ENCODE results near the gene NR5A1. TPM values are rescaled to one million over a fixed set of nuclear protein-coding genes. Genes with fewer than 3 reads are reported as not detected.

The NR5A1 gene
- total and polyA plus RNA-seq, 10 of the 15 experiments (the other 5 are each of a cell fraction or from before 2014, with no cell fraction given): 0.06 to 0.24 (median 0.08) TPM; not detected in 5

- Histone ChIP-seq H4K20me1 (ENCODE audit: control insufficient read depth, insufficient read depth) (no peaks in the 10 kb centered on the region), H3K27me3 (replicated peaks in 1 of 2; ENCODE audit: control insufficient read depth in 2 of 2, insufficient read depth in 2 of 2, low read length in 1 of 2) (no peaks in the 10 kb centered on the region; a peak in 2 of 4 replicates), H3K9ac (ENCODE audit: control insufficient read depth, insufficient read depth, low read length) (no peak overlapping the region), H3K4me3 (no peak overlapping the region), H3K9me3 (replicated peaks; ENCODE audit: control insufficient read depth, insufficient read depth, low read length) (no peaks in the 10 kb centered on the region), H3K27ac (ENCODE audit: control insufficient read depth, insufficient read depth) (no peak overlapping the region), H2AFZ (ENCODE audit: control insufficient read depth, low read depth, low read length) (no peak overlapping the region), H3K4me1 (ENCODE audit: control insufficient read depth, insufficient read depth, low read length) (peaks cover 21% of the 10 kb centered on the region), H3K79me2 (ENCODE audit: control insufficient read depth, insufficient read depth, low read length) (no peaks in the 10 kb centered on the region), H3K4me2 (ENCODE audit: control insufficient read depth, insufficient read depth) (no peak overlapping the region), H3K36me3 (ENCODE audit: control insufficient read depth in 2 of 2, insufficient read depth in 2 of 2, low read length in 1 of 2) (no peaks in the 10 kb centered on the region)
- DNase-seq (ENCODE audit: low read depth, low spot score): no peak
- POLR2A ChIA-PET: no interaction called here
- CTCF ChIA-PET: interaction anchor here (0.6 kb wide), 1 partner anchor 228 kb away, joined by 3 read pairs; no protein-coding TSS in a partner anchor
- intact Hi-C loops (cut with micrococcal nuclease; ENCODE audit: unreplicated experiment): no loop called here
- ATAC-seq: no peak
- RAD21 ChIA-PET (ENCODE audit: unreplicated experiment): no interaction called here
- TF ChIP-seq JUNB (IDR thresholded peaks at IDR 0.05) (no peak), EZH2 (IDR thresholded peaks at IDR 0.05; ENCODE audit: borderline replicate concordance, control insufficient read depth, low read depth, low read length) (no peak)
- TF ChIP-seq, protein P1, sequence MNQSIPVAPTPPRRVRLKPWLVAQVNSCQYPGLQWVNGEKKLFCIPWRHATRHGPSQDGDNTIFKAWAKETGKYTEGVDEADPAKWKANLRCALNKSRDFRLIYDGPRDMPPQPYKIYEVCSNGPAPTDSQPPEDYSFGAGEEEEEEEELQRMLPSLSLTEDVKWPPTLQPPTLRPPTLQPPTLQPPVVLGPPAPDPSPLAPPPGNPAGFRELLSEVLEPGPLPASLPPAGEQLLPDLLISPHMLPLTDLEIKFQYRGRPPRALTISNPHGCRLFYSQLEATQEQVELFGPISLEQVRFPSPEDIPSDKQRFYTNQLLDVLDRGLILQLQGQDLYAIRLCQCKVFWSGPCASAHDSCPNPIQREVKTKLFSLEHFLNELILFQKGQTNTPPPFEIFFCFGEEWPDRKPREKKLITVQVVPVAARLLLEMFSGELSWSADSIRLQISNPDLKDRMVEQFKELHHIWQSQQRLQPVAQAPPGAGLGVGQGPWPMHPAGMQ (IDR thresholded peaks at IDR 0.05; ENCODE audit: borderline replicate concordance): no peak
- in situ Hi-C loops (cut with MboI): no loop called here
- BruUV-seq (replicated peaks): no TSS peak
- SMC1A ChIA-PET (ENCODE audit: uncharacterized antibody, unreplicated experiment): no interaction called here
- 48% methylated on average over 25 of the region's 32 CpGs for WGBS (ENCODE audit: insufficient coverage, insufficient replicate concordance, low lambda C conversion rate, missing lambda C conversion rate)
- FAIRE-seq: no peak
These were observed 15.9 kb downstream of the NR5A1 start for GRCh38 chr9:124491049-124491975.

- intact Hi-C loops (cut with micrococcal nuclease; ENCODE audit: unreplicated experiment) (no loop called here), in situ Hi-C loops (cut with MboI) (no loop called here)
- no TSS peak for BruUV-seq (replicated peaks)
- H3K9ac ChIP-seq (ENCODE audit: control insufficient read depth, insufficient read depth, low read length): no peak overlapping the region
- CTCF ChIA-PET: no interaction called here
- H4K20me1 ChIP-seq (ENCODE audit: control insufficient read depth, insufficient read depth): no peaks in the 10 kb centered on the region
- H3K27me3 ChIP-seq (replicated peaks in 1 of 2; ENCODE audit: control insufficient read depth in 2 of 2, insufficient read depth in 2 of 2, low read length in 1 of 2): peaks cover 0 to 2% of the 10 kb centered on the region in 2 experiments; a peak in 2 of 4 replicates
- SMC1A ChIA-PET (ENCODE audit: uncharacterized antibody, unreplicated experiment): no interaction called here
- H3K36me3 ChIP-seq (ENCODE audit: control insufficient read depth in 2 of 2, insufficient read depth in 2 of 2, low read length in 1 of 2): no peaks in the 10 kb centered on the region
- FAIRE-seq: no peak
- POLR2A ChIA-PET: no interaction called here
- no peak overlapping the region for H2AFZ ChIP-seq (ENCODE audit: control insufficient read depth, low read depth, low read length)
- DNase-seq (ENCODE audit: low read depth, low spot score): no peak
- H3K4me2 ChIP-seq (ENCODE audit: control insufficient read depth, insufficient read depth): no peak overlapping the region
- H3K4me3 ChIP-seq: no peak overlapping the region
- RAD21 ChIA-PET (ENCODE audit: unreplicated experiment): no interaction called here
- WGBS (ENCODE audit: insufficient coverage, insufficient replicate concordance, low lambda C conversion rate, missing lambda C conversion rate): 0% methylated on average over 2 of the region's 2 CpGs
- H3K9me3 ChIP-seq (replicated peaks; ENCODE audit: control insufficient read depth, insufficient read depth, low read length): no peaks in the 10 kb centered on the region
- H3K27ac ChIP-seq (ENCODE audit: control insufficient read depth, insufficient read depth): no peak overlapping the region
- no peaks in the 10 kb centered on the region for H3K79me2 ChIP-seq (ENCODE audit: control insufficient read depth, insufficient read depth, low read length)
- peaks cover 14% of the 10 kb centered on the region for H3K4me1 ChIP-seq (ENCODE audit: control insufficient read depth, insufficient read depth, low read length)
- ATAC-seq: no peak
- TF ChIP-seq NBN (IDR thresholded peaks at IDR 0.05): no peak
- TF ChIP-seq, protein P2, sequence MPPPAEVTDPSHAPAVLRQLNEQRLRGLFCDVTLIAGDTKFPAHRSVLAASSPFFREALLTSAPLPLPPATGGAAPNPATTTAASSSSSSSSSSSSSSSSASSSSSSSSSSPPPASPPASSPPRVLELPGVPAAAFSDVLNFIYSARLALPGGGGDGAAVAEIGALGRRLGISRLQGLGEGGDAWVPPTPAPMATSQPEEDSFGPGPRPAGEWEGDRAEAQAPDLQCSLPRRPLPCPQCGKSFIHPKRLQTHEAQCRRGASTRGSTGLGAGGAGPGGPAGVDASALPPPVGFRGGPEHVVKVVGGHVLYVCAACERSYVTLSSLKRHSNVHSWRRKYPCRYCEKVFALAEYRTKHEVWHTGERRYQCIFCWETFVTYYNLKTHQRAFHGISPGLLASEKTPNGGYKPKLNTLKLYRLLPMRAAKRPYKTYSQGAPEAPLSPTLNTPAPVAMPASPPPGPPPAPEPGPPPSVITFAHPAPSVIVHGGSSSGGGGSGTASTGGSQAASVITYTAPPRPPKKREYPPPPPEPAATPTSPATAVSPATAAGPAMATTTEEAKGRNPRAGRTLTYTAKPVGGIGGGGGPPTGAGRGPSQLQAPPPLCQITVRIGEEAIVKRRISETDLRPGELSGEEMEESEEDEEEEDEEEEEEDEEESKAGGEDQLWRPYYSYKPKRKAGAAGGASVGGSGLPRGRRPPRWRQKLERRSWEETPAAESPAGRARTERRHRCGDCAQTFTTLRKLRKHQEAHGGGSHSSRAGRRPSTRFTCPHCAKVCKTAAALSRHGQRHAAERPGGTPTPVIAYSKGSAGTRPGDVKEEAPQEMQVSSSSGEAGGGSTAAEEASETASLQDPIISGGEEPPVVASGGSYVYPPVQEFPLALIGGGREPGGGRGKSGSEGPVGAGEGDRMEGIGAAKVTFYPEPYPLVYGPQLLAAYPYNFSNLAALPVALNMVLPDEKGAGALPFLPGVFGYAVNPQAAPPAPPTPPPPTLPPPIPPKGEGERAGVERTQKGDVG (CRISPR knock-in tag; IDR thresholded peaks at IDR 0.05): no peak
- TF ChIP-seq PRDM15 (CRISPR knock-in tag; IDR thresholded peaks at IDR 0.05): no peak
- no peak for TF ChIP-seq SIX5 (IDR thresholded peaks at IDR 0.05; ENCODE audit: low read depth, low read length, severe bottlenecking)
These were observed 17.2 kb downstream of the NR5A1 start for GRCh38 chr9:124490004-124490403.
